Fibroblast of the aortic adventitia (primary cell): Measurements from ENCODE around the gene CYP46A1. TPM values are rescaled to one million over a fixed set of nuclear protein-coding genes. Genes with fewer than 3 reads are reported as not detected.
A peak's percentile ranks its signal among the peaks of the same experiment; 100 is the strongest.

ENCODE experiments used
- DNase-seq: peaks from one replicate; pipeline ENCODE4 v3.0.0-alpha.2; 2010; ENCODE audit warnings: low read depth
- H3K4me3 ChIP-seq: 2 replicates; pipeline ENCODE4 v1.5.1; 2011; ENCODE audit warnings: low read depth, mild to moderate bottlenecking, control low read depth, low read length, moderate library complexity
- total RNA-seq: library from RNA; depleted of rRNA; stranded (reverse); fragments of >200 nt; gene quantifications from 2 replicates; pipeline ENCODE4 v1.2.3, GENCODE V29; 2012; ENCODE audit warnings: low replicate concordance
- TF ChIP-seq, protein P1 (sequence below): IDR thresholded peaks from 2 replicates; pipeline ENCODE4 v1.5.1; 2011; ENCODE audit warnings: mild to moderate bottlenecking, low read length, control low read depth, inconsistent platforms; ENCODE audit not compliant: insufficient read depth

CYP46A1 gene
- total RNA-seq, 1 donor: 0.36 TPM

DNA sequence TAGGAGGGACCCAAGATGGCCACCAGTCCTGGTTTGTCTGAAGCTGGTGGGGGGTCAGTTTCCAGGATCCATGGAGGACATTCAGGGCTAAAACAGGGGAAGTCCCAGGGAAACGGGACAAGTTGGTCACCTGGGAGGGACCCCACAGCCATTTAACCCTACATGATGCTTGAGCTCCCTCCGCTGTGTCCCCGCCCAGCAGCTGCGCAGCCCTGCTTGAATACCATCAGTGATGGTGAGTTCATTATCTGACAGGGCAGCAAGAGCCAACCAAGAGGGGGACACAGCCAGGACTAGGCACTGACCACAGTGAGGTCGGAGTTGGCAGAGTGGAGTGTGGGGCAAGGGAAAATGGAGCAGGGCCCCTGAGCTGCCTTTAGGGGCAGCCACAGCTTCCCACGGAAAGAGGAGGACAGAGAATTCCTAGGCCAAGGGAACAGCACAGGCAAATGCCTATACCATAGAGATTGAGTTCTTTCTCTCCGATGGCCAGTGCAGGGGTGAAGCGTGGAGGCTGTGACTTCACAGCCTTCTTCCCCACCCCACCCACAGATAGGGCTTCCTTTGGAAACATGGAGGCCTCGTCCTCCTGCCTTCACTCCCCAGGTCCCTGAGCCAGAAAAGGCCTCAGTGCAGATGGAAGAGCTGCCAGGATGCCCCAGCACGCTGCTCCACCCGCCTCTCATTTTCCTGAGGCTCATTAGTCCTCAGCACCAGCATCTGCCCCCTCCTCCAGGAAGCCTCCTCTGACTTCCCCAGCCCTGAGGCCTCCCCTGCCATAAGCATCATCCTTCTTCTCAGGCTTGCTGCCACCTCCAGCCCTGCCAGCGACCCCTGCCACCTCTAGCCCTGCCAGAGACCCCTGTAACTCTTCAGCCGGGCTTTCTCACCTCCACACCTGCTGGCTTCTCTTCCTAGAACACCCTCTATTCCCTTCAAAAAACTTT lies 51.4 kb downstream of the CYP46A1 start:
- TF ChIP-seq, protein P1, sequence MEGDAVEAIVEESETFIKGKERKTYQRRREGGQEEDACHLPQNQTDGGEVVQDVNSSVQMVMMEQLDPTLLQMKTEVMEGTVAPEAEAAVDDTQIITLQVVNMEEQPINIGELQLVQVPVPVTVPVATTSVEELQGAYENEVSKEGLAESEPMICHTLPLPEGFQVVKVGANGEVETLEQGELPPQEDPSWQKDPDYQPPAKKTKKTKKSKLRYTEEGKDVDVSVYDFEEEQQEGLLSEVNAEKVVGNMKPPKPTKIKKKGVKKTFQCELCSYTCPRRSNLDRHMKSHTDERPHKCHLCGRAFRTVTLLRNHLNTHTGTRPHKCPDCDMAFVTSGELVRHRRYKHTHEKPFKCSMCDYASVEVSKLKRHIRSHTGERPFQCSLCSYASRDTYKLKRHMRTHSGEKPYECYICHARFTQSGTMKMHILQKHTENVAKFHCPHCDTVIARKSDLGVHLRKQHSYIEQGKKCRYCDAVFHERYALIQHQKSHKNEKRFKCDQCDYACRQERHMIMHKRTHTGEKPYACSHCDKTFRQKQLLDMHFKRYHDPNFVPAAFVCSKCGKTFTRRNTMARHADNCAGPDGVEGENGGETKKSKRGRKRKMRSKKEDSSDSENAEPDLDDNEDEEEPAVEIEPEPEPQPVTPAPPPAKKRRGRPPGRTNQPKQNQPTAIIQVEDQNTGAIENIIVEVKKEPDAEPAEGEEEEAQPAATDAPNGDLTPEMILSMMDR: no peak
- no peak for DNase-seq
- H3K4me3 ChIP-seq: no peak overlapping the region

DNA sequence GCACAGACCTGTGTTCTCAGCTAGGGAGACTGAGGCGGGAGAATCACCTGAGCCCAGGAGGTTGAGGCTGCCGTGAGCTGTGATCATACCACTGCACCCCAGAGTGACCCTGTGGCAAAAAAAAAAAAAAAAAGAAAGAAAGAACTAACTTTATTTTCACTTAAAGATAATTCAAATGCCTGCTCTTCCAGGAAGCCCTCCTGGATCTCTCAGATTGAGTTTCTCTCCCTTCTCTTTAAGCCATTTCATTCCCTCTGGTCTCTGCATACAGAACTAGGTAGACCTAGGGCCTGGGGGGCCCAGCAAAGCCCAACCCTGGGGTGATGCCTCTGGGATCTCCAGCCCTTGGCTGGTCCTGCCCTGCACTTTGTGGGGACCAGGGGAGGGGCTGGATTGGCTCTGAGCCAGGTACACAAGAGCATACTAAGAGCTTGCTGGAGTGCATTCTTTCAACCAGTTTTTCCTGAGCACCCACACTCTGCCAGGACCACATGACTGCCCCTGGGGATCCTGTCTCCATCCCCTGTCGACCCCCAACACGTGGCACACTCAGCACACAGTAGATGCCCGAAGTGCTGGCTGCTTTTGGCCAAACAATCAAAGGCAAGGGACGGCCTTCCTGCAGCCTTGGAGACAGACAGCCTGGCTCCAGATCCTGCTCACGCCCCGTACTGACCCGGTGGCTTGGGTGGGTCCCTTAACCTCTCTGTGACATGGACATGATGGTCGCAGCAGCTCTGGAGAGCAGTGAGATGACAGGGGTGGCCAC lies 52.7 kb downstream of the CYP46A1 start:
- DNase-seq: no peak
- peak overlapping the region; percentile 64 for H3K4me3 ChIP-seq
- TF ChIP-seq, protein P1: no peak

DNA sequence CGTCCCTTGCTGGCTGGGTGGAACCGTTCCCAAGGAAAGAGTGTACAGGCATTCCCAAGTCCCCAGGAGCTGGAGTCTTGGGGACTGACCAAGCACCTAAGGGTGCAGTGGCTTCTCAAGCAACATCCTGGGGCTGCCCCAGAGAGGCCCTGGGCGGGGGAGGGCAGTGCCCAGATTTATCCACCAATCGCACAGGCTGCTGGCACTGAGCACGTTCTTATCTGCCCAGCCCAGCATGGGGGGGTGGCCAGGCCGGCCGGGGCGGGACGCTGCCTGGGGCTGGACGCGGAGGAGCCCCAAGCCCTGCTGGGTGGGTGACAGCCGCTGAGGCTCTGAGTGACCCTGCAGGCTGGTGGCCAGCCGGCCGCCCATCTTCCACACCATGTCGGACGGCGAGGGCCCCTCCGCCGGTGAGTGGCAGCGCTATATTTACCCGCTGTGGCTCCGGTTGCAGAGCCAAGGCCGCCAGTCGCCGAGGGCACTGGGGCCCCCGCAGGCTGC lies 53.4 kb downstream of the CYP46A1 start:
- TF ChIP-seq, protein P1: no peak

DNA sequence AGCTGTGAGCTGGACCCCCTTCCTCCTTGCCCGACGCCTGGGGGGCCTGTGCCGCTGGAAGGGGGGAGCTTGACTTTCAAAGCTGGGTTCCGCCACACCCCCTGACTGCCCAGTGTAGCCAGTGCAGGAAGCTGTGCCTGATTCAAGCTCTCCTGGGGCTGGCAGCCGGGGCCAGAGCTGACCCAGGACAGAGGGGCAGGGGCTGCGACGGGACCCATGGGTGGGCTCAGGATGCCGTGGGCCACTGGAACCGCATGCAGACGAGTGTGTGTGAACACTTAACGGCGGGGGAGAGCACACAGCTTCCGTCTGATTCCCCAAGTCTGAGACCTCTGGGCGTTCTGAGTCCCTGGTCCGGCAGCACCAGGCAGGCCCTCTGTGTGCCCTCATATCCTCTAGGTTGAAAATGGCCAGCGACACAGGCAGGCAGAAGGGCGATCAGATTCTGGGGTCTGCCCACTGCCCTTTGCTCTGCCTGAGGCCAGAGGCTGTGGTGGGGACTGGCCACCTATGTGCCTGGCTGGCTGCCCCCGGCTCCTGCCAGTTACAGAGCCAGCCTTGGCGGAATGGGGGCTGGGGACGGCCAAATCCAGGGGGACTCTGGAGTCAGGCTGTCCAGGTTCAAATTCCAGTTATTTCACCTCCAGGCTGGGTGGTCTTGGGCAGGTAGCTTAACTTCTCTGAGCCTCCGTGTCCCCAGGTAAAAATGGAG lies 54.0 kb downstream of the CYP46A1 start:
- TF ChIP-seq, protein P1: no peak
- H3K4me3 ChIP-seq: peak overlapping the region; percentile 64
- no peak for DNase-seq

More for the DNA sequence above, 53.4 kb downstream of the CYP46A1 start:
- DNase-seq: peak; percentile 49
- peak overlapping the region; percentile 64 for H3K4me3 ChIP-seq

DNA sequence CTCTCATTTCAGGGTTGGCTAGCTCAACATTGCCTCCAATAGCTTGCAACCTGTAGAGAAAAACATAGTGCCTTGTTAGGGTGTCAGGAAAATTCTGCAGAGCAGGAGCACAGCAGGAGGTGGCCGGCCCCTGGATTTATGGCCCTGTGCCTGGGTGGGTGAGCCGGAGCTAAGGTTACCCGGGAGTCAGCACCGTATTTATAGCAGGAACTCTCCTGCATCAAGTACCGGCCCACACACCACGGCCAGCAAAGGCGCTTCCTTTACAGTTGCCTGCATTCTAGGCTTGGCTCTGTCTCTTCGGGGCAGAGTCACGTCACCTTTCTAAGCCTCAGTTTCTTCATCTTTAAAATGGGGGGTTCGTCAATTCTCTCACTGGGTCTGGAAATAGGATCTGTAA lies 56.3 kb downstream of the CYP46A1 start:
- TF ChIP-seq, protein P1: no peak
- no peak for DNase-seq
- H3K4me3 ChIP-seq: no peak overlapping the region
